Measurements from ENCODE around the gene MARK3. TPM values are rescaled to one million over a fixed set of nuclear protein-coding genes. Genes with fewer than 3 reads are reported as not detected.

The MARK3 gene
- total RNA-seq, 2 experiments from 2014 or later: 68.4 to 69.2 TPM

GRCh38 chr14:103453791-103454190 is 68.6 kb downstream of the MARK3 start:
- ATAC-seq (no peak), DNase-seq (no peak)
- H3K36me3 Mint-ChIP-seq (ENCODE audit: low read depth): peaks cover 23% of the 10 kb centered on the region
- ChIA-PET CTCF (interaction anchor here (1.4 kb wide), 1 partner anchor 20 kb away, joined by 3 read pairs; no protein-coding TSS in a partner anchor), POLR2A (no interaction called here)
- intact Hi-C loops (cut with micrococcal nuclease): no loop called here
- peaks cover 16% of the 10 kb centered on the region for H3K4me1 Mint-ChIP-seq (ENCODE audit: low read depth)
- TF ChIP-seq CTCF (IDR thresholded peaks at IDR 0.05): no peak
- no peaks in the 10 kb centered on the region for H3K27me3 Mint-ChIP-seq
- no peak overlapping the region for H3K4me3 Mint-ChIP-seq
- H3K27ac Mint-ChIP-seq: no peak overlapping the region
- H3K9me3 Mint-ChIP-seq: no peaks in the 10 kb centered on the region

- ATAC-seq (no peak), DNase-seq (no peak)
- TF ChIP-seq CTCF (IDR thresholded peaks at IDR 0.05): no peak
- Mint-ChIP-seq H3K4me3 (no peak overlapping the region), H3K4me1 (ENCODE audit: low read depth) (peaks cover 23% of the 10 kb centered on the region), H3K9me3 (no peaks in the 10 kb centered on the region), H3K27me3 (no peaks in the 10 kb centered on the region), H3K36me3 (ENCODE audit: low read depth) (peaks cover 25% of the 10 kb centered on the region), H3K27ac (peak overlapping the region; percentile 65)
- ChIA-PET POLR2A (no interaction called here), CTCF (interaction anchor here (1.6 kb wide), 1 partner anchor 102 kb away, joined by 4 read pairs; no protein-coding TSS in a partner anchor)
- intact Hi-C loops (cut with micrococcal nuclease): no loop called here
Observed at GRCh38 chr14:103456167-103456835, 71.1 kb downstream of the MARK3 start.

- Mint-ChIP-seq H3K9me3 (no peaks in the 10 kb centered on the region), H3K36me3 (ENCODE audit: low read depth) (peaks cover 15% of the 10 kb centered on the region), H3K4me1 (ENCODE audit: low read depth) (peaks cover 20% of the 10 kb centered on the region), H3K27me3 (no peaks in the 10 kb centered on the region), H3K4me3 (no peak overlapping the region), H3K27ac (no peak overlapping the region)
- intact Hi-C loops (cut with micrococcal nuclease): no loop called here
- ATAC-seq (no peak), DNase-seq (no peak)
- CTCF ChIA-PET: interaction anchor here (0.6 to 2.1 kb wide), 9 partner anchors 11 to 630 kb away, joined by 3 to 9 read pairs (median 3); no protein-coding TSS in a partner anchor
- TF ChIP-seq CTCF (IDR thresholded peaks at IDR 0.05): no peak
- POLR2A ChIA-PET: no interaction called here
Observed at GRCh38 chr14:103460415-103460814, 75.2 kb downstream of the MARK3 start.

- intact Hi-C loops (cut with micrococcal nuclease): no loop called here
- ChIA-PET POLR2A (no interaction called here), CTCF (no interaction called here)
- Mint-ChIP-seq H3K4me1 (ENCODE audit: low read depth) (peaks cover 10% of the 10 kb centered on the region), H3K9me3 (no peaks in the 10 kb centered on the region), H3K27ac (no peak overlapping the region), H3K4me3 (no peak overlapping the region), H3K36me3 (ENCODE audit: low read depth) (peaks cover 17% of the 10 kb centered on the region), H3K27me3 (no peaks in the 10 kb centered on the region)
- DNase-seq: no peak
- ATAC-seq: no peak
- no peak for TF ChIP-seq CTCF (IDR thresholded peaks at IDR 0.05)
Observed at GRCh38 chr14:103463149-103463548, 77.9 kb downstream of the MARK3 start.

GRCh38 chr14:103463851-103464250 is 78.6 kb downstream of the MARK3 start:
- intact Hi-C loops (cut with micrococcal nuclease): no loop called here
- no peak for TF ChIP-seq CTCF (IDR thresholded peaks at IDR 0.05)
- POLR2A ChIA-PET: no interaction called here
- Mint-ChIP-seq H3K4me3 (no peak overlapping the region), H3K36me3 (ENCODE audit: low read depth) (peaks cover 17% of the 10 kb centered on the region), H3K9me3 (no peaks in the 10 kb centered on the region), H3K27me3 (no peaks in the 10 kb centered on the region), H3K27ac (no peak overlapping the region), H3K4me1 (ENCODE audit: low read depth) (peaks cover 10% of the 10 kb centered on the region)
- no peak for DNase-seq
- no peak for ATAC-seq
- CTCF ChIA-PET: no interaction called here
